Activated T-helper 1 cell treated with Interleukin-2 at 50 U/mL for 16 hours (primary cell): ENCODE results near the gene SERPINH1.

Source experiments
- DNase-seq: peaks from one replicate; pipeline ENCODE4 v3.0.0-alpha.2; 2020; ENCODE audit warnings: low read depth

Gene SERPINH1

DNA sequence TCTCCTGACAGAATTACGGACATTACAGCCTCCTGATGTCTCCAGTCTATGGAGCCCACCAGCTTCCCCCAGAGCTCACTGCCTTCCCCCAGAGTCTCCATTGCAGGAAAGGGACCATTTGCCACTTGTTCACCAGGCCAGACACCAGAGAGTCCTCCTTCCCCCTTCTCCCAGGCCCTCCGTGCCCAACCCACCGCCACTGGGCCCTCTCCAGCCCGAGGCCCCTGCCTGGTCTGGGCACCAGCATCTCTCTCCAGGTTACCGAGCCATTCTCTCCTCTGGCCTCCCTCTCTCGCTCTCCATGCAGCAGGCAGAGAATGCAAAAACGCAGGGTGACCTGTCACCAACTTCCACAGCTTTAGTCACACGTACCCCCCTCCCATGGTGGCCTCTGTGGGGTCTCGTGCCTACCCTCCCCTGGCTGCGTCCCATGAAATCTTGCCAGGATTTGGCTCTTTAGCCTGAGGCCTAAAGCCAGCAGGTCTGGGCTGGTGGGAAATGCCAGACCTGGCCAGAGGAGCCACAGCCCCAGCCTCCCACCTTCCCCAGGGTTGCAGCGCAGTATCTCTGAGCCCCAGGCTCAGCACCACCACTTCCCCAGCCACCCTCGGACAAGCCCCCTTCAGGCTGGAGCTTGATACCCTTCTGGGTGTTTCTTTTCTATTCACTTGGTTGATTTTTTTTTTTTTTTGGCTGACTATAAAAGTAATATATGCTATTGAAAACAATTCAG, 6.8 kb upstream of the SERPINH1 start:
- DNase-seq: no peak

DNA sequence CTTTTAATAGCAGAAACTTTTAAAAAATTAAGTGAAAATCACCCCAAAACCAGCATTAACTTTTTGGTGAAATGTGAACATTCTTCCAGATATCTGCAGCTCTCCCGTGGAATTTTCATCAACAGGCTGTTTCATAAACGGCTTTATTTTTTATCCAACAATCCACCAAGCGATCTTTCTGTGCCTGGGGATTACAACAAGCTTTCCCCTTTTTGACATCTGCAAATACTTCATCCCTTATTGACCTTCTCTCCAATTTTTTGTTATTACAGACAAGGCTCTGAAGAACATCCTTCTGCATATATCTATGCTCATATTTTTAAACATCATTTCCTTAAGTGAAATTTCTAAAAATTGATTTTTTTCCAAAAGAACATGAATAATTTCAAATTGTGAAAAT, 5.8 kb upstream of the SERPINH1 start:
- DNase-seq: no peak

DNA sequence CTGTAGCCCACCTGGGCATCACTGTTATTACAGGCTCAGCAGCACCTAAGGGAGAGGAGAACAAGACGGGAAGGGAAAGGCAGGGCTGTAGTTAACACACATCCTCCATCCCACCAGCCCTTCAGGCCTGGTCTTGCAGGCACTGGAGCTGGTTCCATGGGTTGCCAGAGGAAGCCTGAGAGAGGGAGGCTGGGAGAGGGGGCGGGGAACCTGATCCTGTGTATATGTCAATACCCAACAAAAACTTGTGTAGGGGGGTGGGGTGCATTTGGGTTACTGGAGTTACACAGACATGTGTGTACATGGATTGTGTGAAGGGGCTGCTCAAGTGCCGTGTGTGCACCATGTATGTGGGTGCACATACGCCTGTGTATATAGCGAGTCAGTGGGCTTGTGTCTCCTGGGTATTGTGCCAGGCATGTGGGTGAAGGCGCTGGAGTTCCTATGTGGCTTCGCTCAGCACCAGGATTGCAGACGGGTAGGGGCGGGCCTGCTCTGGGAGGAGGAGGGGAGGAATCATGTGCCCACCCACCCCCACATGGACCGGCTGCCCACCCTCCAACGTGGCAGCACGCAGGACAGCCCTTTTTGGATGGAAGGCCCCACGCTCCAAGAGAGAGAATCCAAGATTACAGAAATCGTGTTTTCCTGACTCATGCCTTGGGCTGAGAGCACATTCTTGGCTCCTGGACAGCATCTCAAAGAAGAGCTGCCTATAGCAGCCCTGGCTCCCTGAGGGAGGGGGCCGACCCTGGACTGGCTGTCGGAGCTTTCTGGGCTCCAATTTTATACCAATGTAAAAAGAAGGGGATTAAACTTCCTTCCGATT, 4.2 kb upstream of the SERPINH1 start:
- no peak for DNase-seq

DNA sequence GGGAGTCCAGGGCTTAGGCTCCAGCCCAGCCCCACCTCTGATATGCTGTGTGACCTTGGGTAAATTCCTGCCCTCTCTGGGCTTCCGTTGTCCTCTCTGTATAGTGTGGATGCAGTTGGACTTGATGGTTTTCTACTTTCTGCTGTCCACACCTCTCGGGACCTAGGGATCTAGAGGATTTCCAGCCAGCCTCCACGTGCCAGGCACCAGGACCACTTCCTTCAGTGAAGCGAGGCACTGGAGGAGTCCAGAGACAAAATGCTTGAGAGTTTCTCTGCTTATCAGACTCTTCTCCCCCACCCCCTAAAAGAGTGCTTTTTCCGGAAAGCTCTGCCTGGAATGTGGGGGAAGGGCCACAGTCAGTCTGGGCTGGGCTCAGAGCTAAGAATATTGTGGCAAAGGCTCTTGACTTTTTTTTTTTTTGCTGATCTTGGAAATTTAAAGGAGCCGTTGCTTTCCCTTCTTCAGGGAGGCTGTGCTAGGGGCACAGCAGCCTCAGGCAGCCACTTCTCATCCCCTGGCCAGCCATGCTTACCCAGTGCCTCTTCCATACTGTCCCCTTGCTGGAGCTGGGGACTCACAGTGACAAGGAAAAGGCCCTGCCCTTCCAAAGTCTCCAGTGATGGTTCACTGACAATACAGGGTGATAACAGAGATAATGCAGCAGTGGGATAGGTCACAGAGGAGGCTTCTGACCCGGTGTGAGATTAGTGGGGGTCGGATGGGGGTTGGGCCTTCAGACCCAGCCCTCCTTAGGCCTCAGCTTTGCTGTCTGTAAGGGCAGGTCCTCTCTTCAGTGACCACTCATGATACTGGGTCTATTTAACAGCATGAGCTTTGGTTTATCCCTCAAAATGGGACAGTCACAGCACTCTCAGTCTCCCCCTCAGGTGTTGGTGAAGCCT, 2.9 kb upstream of the SERPINH1 start:
- no peak for DNase-seq

DNA sequence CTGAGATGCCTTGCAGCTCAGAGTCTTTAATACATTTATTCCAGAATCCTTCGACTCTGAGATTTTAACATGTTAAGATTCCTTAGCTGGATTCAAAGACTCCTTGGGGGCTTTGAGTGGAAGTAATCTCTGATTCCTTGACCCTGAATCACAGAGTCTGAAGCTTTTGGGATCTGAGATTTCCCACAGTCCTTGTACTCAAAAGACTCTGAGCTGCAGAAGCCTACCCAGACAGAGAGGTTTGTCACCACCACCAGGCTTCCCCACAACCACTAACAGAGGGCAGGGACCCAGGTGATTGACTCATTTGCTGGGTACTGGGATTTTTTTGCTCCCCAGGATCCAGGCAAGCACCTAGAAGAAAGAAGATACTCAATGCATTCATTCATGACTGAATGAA, 1.4 kb upstream of the SERPINH1 start:
- no peak for DNase-seq

DNA sequence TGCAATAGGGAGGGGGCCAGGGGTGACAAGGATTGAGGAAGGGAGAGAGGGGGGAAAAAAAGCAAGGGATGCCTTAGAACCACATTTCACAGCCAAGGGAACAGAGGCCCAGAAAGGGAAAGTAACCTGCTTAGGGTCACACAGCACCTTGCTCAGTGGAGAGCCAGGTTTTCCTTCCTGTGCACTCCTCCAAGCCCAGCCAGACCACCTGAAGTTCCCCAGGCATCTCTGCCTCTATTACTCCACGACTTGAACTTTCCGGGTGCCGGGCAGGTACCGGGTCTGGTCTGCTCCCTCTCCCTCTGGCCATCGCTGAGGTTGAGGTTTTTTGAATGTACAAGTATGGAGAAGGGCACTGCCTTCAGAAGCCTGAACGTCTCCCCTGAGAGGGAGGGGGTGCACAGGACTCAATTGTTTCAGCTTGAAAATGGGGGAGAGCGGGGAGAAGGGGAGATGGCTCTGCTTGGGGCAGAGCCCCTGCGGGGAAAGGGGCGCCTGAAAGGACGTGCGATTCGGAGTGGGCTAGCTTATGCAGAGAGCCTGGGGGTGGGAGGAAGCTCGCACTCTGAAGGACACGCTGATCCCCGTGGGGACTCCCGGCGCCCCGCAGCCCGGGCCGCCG, 516 bp upstream of the SERPINH1 start:
- no peak for DNase-seq

DNA sequence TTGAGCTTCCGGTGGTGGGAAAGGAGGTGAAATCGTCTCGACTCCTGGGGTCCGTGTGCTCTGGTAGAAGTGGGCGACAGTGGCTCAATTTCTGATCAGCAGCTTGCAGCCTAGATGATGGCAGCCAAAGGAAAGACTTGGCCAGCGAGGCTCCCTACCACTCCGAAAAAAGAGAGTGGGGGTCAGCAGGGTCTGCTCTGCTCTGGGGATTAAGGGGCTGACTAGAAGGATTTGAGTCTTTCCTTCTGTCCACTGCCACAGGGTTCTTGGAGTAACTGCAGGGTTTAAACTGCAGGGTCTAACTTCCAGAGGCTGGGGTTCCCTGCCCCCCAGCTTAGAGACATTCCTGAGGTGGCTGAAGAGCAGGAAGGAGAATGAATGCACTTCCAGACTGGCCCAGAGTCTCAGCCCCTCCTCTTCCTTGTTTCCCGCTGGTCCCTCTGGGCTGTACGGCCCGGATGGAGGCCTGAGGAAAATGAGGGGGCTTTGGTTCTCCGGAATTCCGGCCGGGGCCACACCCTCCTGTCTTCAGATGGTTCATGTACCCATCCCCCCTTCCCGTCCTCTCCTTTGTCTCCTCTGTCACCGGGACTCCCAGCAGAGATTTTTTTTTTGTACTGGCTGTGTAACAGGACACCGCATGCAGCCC, 907 bp downstream of the SERPINH1 start:
- no peak for DNase-seq

DNA sequence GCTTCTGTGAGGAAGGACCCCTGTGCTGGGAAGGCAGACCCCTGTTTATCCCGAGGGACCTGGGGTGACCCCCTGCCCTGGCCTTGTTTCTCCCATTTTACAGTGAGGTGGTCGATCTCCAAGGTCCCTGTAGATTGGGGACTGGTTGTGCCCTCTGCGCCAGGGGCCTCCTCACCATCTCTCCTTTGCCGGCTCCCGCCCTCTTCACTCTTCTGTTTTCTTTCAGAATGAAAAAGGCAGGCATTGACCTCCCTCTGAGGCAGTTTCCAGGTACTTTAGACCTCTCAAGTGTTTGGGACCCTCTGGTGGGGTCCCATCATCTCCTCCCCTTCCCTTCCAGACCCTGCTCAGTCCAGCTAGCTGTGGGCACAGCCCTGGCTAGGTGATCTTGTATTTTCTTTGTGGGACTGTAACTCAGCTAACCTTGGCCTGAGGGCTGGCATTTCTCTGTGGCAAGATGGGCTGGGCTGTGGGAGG, 1.5 kb downstream of the SERPINH1 start:
- DNase-seq: no peak

DNA sequence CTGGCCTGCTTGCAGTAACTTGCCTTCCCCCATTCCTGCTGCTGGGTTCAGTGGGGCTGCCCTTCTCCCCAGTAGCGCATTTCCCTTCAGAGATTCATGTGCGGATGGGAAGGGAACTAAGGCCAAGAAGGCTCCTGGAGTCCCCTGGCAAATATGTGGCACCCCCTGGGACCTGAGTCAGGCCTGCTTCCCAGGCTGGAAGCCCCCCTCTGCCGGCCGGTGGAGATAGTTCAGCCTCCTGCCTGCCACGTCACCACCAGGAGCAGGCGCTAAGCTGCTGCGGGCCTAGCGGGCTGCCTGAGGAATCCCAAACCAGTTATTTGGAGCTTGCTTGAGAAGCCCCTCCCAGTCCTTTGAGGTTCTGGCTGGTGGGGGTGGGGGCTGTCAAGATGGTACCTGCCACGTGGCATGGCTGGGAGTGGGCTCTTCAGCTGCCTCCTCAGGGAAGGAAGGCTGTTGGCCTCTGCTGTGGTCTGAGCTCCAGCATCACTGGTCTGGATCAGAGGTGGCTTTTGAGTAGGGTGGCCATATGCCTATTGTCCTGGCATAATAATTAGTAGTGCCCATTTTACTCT, 2.0 kb downstream of the SERPINH1 start:
- no peak for DNase-seq

DNA sequence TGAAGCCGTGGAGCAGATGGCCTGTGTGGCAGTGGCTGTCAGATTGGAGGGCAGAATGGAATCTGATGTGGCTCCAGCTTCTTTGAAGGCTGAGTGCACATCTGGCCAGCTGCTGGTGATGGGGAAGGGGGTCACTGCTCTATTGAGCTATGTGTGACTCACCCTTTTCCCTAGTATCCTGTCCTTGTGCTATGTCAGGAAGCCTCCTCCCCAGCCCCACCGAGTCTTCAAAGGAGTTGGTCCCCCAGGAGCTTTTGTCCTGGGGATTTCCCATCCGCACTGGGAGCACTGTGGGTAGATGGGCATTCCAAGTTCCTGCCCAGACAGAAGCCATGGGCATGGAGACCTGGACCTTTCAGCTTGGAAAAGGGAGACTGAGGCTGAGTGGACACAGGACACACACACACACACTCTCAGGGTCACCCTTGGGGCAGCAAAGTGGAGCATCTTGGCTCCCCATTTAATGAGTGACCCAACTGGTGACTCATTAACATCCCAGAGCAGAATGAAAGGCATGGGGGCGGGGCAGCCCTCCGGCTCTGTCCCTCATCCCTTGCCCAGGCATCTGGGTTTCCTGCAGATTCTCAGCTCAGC, 3.3 kb downstream of the SERPINH1 start:
- DNase-seq: no peak

DNA sequence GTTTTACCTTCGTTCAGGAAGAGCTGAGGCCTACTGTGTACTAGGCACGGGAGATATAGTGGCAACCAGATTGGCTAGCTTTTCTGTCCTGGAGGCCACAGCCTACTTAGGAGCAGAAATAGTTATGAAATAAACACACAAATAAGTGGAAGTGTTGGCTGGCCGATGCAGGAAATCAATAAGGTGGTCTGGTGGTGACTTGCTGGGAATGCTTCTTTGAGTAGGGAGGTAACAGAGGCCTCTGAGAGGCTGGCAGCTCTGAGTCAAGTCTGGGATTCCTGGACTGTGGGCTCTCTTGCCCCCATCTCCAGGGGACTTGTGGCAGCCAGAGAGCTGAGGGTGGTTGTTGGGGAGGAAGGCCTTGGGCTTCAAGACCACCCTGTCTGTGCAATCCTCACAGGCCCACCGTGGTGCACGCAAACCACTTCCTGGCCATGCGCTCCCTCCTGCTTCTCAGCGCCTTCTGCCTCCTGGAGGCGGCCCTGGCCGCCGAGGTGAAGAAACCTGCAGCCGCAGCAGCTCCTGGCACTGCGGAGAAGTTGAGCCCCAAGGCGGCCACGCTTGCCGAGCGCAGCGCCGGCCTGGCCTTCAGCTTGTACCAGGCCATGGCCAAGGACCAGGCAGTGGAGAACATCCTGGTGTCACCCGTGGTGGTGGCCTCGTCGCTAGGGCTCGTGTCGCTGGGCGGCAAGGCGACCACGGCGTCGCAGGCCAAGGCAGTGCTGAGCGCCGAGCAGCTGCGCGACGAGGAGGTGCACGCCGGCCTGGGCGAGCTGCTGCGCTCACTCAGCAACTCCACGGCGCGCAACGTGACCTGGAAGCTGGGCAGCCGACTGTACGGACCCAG, 4.1 kb downstream of the SERPINH1 start:
- DNase-seq: no peak

DNA sequence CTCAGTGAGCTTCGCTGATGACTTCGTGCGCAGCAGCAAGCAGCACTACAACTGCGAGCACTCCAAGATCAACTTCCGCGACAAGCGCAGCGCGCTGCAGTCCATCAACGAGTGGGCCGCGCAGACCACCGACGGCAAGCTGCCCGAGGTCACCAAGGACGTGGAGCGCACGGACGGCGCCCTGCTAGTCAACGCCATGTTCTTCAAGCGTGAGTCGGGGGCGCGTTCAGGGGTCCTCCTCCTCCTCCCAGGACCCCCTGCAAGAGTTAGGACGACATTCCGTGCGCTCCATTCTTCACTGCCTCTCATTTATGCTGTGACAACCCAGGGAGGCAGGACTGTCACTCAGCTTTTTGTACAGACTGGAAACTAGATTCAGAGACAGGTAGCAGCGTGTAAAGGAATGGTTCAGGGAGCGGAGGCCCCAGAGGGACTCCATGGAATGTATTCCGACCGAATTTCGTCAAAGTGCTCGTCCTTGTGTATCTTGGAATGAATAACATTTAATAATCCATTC, 4.8 kb downstream of the SERPINH1 start:
- DNase-seq: no peak

DNA sequence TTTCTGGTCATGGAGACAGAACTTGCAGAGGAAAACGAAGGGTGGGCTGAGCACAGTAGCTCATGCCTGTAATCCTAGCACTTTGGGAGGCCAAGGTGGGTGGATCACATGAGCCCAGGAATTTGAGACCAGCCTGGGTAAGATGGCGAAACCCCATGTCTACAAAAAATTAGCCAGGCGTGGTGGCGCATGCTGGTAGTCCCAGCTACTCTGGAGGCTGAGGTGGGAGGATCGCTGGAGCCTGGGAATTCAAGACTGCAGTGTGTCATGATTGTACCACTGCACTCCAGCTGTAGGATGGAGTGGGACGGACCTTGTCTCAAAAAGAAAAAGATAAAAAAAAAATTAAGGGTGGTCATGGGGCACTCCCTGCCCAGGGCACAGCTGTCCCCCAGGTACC, 5.9 kb downstream of the SERPINH1 start:
- DNase-seq: no peak

DNA sequence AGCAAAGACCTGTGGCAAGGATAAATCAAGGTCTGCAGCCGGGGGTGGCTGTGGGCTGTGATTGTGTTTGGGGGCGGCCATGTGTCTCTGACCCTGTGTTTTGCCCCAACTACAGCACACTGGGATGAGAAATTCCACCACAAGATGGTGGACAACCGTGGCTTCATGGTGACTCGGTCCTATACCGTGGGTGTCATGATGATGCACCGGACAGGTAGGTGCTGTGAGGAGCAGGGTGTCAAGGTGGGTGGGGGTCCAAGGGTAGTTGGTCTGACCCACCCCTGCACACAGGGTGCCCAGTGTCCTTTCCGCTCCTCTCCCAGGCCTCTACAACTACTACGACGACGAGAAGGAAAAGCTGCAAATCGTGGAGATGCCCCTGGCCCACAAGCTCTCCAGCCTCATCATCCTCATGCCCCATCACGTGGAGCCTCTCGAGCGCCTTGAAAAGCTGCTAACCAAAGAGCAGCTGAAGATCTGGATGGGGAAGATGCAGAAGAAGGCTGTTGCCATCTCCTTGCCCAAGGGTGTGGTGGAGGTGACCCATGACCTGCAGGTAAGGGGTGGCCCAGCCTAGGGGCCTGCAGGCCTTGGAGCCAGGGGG, 6.7 kb downstream of the SERPINH1 start:
- no peak for DNase-seq

DNA sequence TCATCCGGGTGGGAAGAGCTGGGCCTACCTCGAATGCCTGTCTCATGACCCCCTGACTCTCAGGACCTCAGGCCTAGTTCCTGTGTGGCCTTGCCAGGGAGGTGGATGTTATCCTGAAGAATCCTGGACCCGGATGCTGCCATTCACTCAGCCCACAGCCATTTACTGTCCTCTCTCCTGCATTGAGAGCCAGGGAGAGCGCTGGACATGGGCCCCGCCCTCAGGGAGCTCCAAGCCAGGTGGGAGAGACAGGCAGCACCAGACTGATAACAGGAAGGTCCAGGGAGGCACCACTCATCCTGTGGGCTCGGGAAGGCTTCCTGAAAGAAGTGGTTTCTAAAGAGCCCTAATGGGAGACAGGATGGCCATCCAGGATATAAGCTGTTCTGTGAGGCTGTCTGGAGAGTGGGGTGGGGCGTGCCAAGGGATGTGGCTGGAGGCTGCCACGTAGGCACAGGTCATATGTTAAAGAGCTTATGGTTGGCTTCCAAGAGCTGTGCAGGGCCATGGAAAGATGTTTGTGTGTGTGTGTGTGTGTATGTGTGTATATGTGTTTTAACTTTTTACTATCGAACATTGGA, 8.6 kb downstream of the SERPINH1 start:
- no peak for DNase-seq

DNA sequence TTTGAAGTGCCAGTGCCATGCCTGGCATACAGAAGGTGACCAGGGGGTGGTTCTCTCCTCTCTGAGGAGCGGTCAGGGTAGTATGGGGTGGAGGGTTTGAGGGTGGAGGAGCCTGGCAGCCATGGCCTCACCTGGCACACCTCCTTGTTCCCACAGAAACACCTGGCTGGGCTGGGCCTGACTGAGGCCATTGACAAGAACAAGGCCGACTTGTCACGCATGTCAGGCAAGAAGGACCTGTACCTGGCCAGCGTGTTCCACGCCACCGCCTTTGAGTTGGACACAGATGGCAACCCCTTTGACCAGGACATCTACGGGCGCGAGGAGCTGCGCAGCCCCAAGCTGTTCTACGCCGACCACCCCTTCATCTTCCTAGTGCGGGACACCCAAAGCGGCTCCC, 9.6 kb downstream of the SERPINH1 start:
- no peak for DNase-seq

DNA sequence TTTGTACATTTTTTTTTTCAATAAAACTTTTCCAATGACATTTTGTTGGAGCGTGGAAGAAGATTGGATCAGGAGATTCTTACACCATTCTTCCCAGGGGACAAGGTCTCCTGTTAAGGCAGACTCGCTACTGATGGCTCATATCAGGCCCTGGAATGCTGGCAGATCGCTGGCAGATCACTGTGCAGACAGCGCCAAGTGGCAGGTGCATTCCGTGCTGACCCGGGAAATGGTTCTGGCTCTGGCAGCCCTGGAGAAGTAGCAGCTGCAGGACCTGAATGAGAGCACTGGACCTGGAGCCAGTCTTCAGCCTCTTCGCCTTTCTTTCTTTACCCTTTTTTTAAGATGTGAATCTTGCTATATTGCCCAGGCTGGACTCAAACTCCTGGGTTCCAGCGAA, 10.7 kb downstream of the SERPINH1 start:
- DNase-seq: no peak

DNA sequence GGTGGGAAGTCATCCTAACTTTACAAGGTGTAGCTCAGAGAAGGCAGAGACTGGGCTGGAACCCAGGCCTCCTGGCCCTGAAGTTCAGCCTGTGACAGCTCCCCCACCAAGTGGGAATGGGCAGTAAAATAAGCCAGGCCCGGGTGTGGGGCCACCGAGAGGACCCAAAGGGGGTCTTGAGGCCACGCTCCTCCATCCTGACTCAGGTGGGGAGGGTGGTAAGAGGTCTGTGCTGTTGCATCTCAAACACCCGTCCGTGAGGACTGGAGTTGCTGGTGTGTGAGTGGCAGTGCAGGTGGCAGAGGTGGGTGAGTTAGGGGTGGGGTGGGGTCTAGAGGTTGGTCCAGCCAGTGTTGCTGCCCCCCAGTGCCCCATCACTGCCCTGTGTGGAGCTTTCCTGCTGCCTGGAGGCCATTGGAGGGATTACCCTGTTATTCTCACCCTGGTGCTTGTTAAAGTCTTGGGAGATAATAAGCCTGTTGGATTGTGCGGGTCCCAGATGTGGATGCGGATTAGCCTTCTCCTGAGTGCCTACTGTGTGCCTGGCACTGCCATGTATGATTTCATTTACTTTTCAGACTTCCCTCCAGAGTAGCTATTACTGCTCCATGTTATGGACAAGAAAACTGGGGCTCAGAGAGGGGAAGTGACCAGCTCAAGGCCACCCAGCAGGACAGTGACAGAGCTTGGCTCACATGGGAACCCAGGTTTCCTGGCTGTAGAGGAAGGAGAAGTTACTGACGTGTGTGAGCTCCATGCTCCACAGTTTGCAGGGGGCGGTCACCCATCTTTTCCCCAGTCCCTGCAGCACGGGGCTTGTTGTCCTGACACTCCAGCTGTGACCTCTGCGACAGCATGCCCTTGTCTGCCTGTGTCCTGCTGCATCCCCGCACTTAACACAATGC, 12.9 kb downstream of the SERPINH1 start:
- DNase-seq: no peak
